Esophagus squamous epithelium (tissue), 5 donors: ENCODE data around the gene CCDC106. TPM values are rescaled to one million over a fixed set of nuclear protein-coding genes. Genes with fewer than 3 reads are reported as not detected.

ENCODE experiments used
- DNase-seq: peaks from one replicate; lab custom pipeline; 2025; lab: John Stamatoyannopoulos, UW
- H3K27ac ChIP-seq, 4 donors: fragments of 200-600 bp; sonication (generic); one replicate each; pipeline ENCODE4 v1.5.1; 2016 to 2019; ENCODE audit warnings: mild to moderate bottlenecking in 1 of 4
- H3K27me3 ChIP-seq, 4 donors: fragments of 200-600 bp; sonication (generic); 1 replicate in 3 of 4; 2 replicates in 1 of 4; pipeline versions ENCODE4 v1.5.1 to v1.6.0; 2017 to 2021; ENCODE audit warnings: antibody characterized with exemption in 1 of 4
- H3K36me3 ChIP-seq, 3 donors: fragments of 200-600 bp; sonication (generic); one replicate each; pipeline ENCODE4 v1.5.1; 2016 to 2019
- H3K4me1 ChIP-seq, 3 donors: fragments of 200-600 bp; sonication (generic); one replicate each; pipeline ENCODE4 v1.5.1; 2017 to 2019
- H3K4me3 ChIP-seq, 4 donors: fragments of 200-600 bp; sonication (generic); 1 replicate in 3 of 4; 2 replicates in 1 of 4; pipeline ENCODE4 v1.5.1; 2016 to 2019; ENCODE audit warnings: mild to moderate bottlenecking in 2 of 4, moderate library complexity in 1 of 4
- H3K9me3 ChIP-seq, 3 donors: fragments of 200-600 bp; sonication (generic); one replicate each; pipeline ENCODE4 v1.5.1; 2016 to 2019
- POLR2A ChIP-seq, 4 donors: fragments of 450-650 bp; IDR thresholded peaks; one replicate each; pipeline ENCODE4 v1.6.1; 2017; ENCODE audit warnings: antibody characterized with exemption in 4 of 4, mild to moderate bottlenecking in 4 of 4, moderate library complexity in 3 of 4
- WGBS, 2 donors: methylation state at CpG; one replicate each; pipeline ENCODE4 v1.1.5; 2018; 5-methylcytosine and 5-hydroxymethylcytosine counted together
- intact Hi-C: fragments of 100-400 bp; cut with DNase I; formaldehyde crosslinking; loops from one replicate; pipeline ENCODE4 v1.15.0; 2022
- total RNA-seq, 4 donors: library from RNA; depleted of rRNA; stranded (reverse); fragments of >200 nt; gene quantifications; one replicate each; pipeline ENCODE4 v1.1.0, GENCODE V29; 2016
- TF ChIP-seq, protein P1 (sequence below), 6 experiments: fragments of 450-650 bp in 4 of 6; fragments of 200-600 bp in 2 of 6; sonication (generic) in 2 of 6; IDR thresholded peaks; one replicate each; pipeline ENCODE4 v1.5.1; 2016 to 2019; ENCODE audit warnings: antibody characterized with exemption in 6 of 6, mild to moderate bottlenecking in 4 of 6, moderate library complexity in 4 of 6
- donor health status: DM: yes; HTN: yes; CAD: no.

The CCDC106 gene
- total RNA-seq, 4 donors from 2014 or later: 2.4 to 7.2 (median 4.6) TPM

DNA sequence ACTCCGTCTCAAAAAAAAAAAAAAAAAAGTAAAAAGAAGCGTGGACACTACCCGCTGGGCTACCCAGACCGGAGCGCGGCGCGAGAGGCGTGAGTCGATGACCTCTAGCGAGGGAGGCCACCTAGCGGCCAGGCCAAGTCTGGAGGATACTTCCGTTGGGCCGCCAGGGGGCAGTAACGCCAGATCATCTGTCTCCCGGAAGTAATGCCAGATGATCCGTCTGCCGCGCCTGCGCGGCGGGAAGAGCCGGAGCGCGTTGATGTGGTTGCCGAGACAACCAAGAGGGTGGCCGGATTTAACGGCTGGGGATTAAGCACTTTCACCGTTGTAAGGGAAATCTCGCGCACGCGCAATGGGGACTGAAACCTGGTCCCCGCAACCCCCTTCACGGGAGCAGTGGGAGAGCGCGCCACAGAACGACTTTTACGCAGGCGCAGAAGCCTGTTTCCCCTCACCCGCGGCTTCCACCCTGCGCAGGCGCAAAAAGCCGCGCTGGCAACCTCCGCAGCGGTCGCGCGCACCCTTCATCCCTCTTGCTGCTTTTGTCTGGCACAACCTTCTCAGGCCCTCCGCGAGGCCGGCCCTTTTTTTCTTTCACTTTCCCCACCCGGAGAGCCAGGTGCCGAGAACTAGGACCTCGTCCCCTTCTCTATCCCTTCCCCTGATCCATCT is 5.8 kb downstream of the CCDC106 start:
- H3K36me3 ChIP-seq: peaks cover 0 to 32% (median 0%) of the 10 kb centered on the region in 3 donors
- peak overlapping the region; percentile 76 to 95 (median 86) for H3K4me3 ChIP-seq
- peak overlapping the region; percentile 97 to 100 (median 99) for H3K27ac ChIP-seq
- TF ChIP-seq, protein P1, sequence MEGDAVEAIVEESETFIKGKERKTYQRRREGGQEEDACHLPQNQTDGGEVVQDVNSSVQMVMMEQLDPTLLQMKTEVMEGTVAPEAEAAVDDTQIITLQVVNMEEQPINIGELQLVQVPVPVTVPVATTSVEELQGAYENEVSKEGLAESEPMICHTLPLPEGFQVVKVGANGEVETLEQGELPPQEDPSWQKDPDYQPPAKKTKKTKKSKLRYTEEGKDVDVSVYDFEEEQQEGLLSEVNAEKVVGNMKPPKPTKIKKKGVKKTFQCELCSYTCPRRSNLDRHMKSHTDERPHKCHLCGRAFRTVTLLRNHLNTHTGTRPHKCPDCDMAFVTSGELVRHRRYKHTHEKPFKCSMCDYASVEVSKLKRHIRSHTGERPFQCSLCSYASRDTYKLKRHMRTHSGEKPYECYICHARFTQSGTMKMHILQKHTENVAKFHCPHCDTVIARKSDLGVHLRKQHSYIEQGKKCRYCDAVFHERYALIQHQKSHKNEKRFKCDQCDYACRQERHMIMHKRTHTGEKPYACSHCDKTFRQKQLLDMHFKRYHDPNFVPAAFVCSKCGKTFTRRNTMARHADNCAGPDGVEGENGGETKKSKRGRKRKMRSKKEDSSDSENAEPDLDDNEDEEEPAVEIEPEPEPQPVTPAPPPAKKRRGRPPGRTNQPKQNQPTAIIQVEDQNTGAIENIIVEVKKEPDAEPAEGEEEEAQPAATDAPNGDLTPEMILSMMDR (IDR thresholded peaks at IDR 0.05): peak; percentile 93 to 100 (median 100)
- peak in 3 of 4 donors; percentile 35 to 82 (median 56) for TF ChIP-seq POLR2A (IDR thresholded peaks at IDR 0.05)
- H3K9me3 ChIP-seq: no peaks in the 10 kb centered on the region
- WGBS, 2 donors: 1% methylated on average over 25 to 41 of the region's 57 CpGs
- peak; percentile 89 for DNase-seq
- H3K27me3 ChIP-seq: no peaks in the 10 kb centered on the region
- intact Hi-C loops: no loop called here
- H3K4me1 ChIP-seq: peaks cover 39 to 64% (median 42%) of the 10 kb centered on the region in 3 donors

DNA sequence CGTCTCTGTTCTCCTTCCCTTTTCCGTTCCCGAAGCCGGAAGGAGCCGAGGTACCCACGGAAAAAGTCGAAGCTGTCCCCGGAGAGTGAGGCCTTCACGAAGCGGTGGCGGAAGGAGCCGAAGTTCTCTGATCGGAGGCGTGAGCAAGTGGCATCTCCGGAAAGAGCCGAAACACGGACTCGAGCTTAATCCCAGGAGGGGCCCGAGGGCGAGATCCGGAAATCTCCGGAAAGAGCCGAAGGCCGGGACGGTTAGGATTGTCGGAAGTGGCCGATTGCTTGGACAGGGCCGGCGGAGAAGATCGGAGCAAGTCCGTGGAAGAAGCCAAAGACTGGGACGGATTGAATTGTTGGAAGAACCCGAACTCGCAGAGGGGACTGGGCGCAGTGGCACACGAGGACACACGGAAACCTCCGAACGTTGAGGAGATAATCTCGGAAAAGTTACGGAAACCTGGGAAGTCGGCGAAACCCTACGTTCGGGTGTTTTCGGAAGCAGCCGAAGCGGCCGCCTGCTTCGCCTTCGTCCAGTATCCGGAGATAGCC is 6.4 kb downstream of the CCDC106 start:
- intact Hi-C loops: no loop called here
- peaks cover 39 to 64% (median 41%) of the 10 kb centered on the region in 3 donors for H3K4me1 ChIP-seq
- 0% methylated on average over 31 to 36 of the region's 52 CpGs for WGBS, 2 donors

DNA sequence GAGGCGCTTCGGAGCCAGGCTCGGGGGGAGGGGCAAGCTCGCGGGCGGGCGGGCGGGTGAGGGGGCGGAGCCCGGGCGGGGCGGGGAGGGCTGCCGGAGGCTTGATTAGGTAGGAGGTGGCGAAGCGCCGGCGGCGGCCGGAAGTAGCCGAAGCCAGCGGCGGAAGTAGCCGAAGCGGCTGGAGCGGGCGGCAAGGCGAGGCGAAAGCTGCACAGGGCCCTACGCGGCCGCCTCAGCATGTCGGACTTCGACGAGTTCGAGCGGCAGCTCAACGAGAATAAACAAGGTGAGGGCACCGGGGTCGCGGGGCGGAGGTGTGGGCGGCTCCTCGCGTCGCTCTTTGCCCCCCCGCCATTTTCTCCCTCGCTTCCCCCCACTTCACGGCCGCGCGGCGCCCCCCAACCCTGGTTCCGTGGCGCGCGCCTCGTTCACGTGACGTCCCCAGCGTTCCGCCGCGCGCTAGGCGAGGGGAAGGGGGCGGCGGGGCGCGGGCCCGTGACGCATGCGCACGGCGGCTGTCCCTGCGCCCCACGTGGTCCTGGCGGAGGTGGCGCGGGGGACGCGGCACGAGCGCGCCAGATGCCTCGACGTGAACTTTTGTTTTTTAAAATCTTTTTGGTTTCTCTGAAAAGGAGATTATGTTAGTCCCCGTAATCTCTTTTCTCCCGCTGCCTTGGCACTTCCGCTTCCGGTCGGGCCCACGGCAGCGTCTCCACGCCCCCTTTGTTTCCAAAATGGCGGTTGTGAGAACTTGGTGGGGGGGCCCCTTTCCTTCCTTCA is 7.0 kb downstream of the CCDC106 start, which contains the start of gene U2AF2:
Gene U2AF2, plus strand, starts transcription at position 168 of the 780 bp plus-strand sequence. Its CDS starts 70 bp downstream, at position 238.
- peak; percentile 65 for DNase-seq
- Histone ChIP-seq H3K9me3 (no peaks in the 10 kb centered on the region), H3K27ac (peak within 1 kb of the TSS; percentile 97 to 100 (median 99)), H3K36me3 (peaks cover 0 to 44% (median 6%) of the 10 kb centered on the region in 3 donors), H3K27me3 (no peaks in the 10 kb centered on the region), H3K4me1 (peaks cover 39 to 64% (median 41%) of the 10 kb centered on the region in 3 donors), H3K4me3 (peak within 1 kb of the TSS; percentile 76 to 95 (median 86))
- peak in 2 of 4 donors; percentile 67 to 76 for TF ChIP-seq POLR2A (IDR thresholded peaks at IDR 0.05)
- TF ChIP-seq, protein P1 (IDR thresholded peaks at IDR 0.05): peak in 1 of 6 experiments; percentile 7
- WGBS, 2 donors: 0 to 1% methylated on average over 19 to 27 of the region's 95 CpGs
- intact Hi-C loops: no loop called here

More for the DNA sequence above, 6.4 kb downstream of the CCDC106 start:
- H3K36me3 ChIP-seq: peaks cover 0 to 38% (median 2%) of the 10 kb centered on the region in 3 donors
- H3K27ac ChIP-seq: peak overlapping the region; percentile 97 to 100 (median 99)
- no peak for TF ChIP-seq POLR2A (IDR thresholded peaks at IDR 0.05)
- TF ChIP-seq, protein P1 (IDR thresholded peaks at IDR 0.05): no peak
- H3K9me3 ChIP-seq: no peaks in the 10 kb centered on the region
- H3K4me3 ChIP-seq: peak overlapping the region; percentile 76 to 95 (median 86)
- no peaks in the 10 kb centered on the region for H3K27me3 ChIP-seq
- peak; percentile 96 for DNase-seq

DNA sequence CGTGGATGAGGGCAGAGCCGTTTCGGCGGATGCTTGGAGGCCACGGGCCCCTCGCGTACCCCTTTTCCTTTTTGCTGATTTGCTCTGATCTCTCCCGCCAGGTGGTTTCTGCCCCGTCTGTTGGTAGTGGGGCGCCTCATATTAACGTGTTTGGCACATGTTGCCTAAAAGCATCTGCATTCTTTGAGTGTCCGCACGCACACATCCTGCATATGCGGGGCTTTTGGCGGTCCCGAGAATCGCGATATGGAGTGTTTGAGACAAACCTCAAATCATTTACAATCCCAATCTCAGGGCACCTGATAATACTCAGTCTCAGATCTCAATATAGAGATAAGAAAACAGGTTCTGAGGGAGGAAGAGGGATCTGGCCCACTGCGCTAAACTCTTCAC is 7.6 kb downstream of the CCDC106 start:
- Histone ChIP-seq H3K27ac (peak overlapping the region; percentile 97 to 100 (median 99)), H3K9me3 (no peaks in the 10 kb centered on the region), H3K4me1 (peaks cover 39 to 68% (median 41%) of the 10 kb centered on the region in 3 donors), H3K4me3 (peak overlapping the region; percentile 76 to 95 (median 86)), H3K27me3 (no peaks in the 10 kb centered on the region), H3K36me3 (peaks cover 4 to 46% (median 12%) of the 10 kb centered on the region in 3 donors)
- intact Hi-C loops: no loop called here
- 1% methylated on average over 17 to 19 of the region's 19 CpGs for WGBS, 2 donors
- TF ChIP-seq POLR2A (IDR thresholded peaks at IDR 0.05): no peak
- TF ChIP-seq, protein P1 (IDR thresholded peaks at IDR 0.05): no peak
- no peak for DNase-seq
